Measurements from ENCODE around the gene SCAMP4. TPM values are rescaled to one million over a fixed set of nuclear protein-coding genes. Genes with fewer than 3 reads are reported as not detected.

Gene SCAMP4
- total RNA-seq, 1 experiment from 2014 or later: 28.0 TPM

GRCh38 chr19:1944916-1945561, 39.8 kb downstream of the SCAMP4 start:
- in situ Hi-C loops (cut with HindIII; ENCODE audit: low pct_unique_long_range_greater_than_20kb, low sequenced_read_pairs): no loop called here
- DNase-seq (ENCODE audit: low read depth): no peak

- in situ Hi-C loops (cut with HindIII; ENCODE audit: low pct_unique_long_range_greater_than_20kb, low sequenced_read_pairs): no loop called here
- DNase-seq (ENCODE audit: low read depth): no peak
These were observed 40.7 kb downstream of the SCAMP4 start for GRCh38 chr19:1945899-1946298.

GRCh38 chr19:1947651-1948209, 42.5 kb downstream of the SCAMP4 start:
- in situ Hi-C loops (cut with HindIII; ENCODE audit: low pct_unique_long_range_greater_than_20kb, low sequenced_read_pairs): no loop called here
- DNase-seq (ENCODE audit: low read depth): no peak

- in situ Hi-C loops (cut with HindIII; ENCODE audit: low pct_unique_long_range_greater_than_20kb, low sequenced_read_pairs): no loop called here
These were observed 44.3 kb downstream of the SCAMP4 start for GRCh38 chr19:1949304-1950101.

GRCh38 chr19:1950640-1951039, 45.4 kb downstream of the SCAMP4 start:
- no peak for DNase-seq (ENCODE audit: low read depth)
- in situ Hi-C loops (cut with HindIII; ENCODE audit: low pct_unique_long_range_greater_than_20kb, low sequenced_read_pairs): no loop called here

More at GRCh38 chr19:1949304-1950101, 44.3 kb downstream of the SCAMP4 start:
- DNase-seq (ENCODE audit: low read depth): no peak

- in situ Hi-C loops (cut with HindIII; ENCODE audit: low pct_unique_long_range_greater_than_20kb, low sequenced_read_pairs): no loop called here
- no peak for DNase-seq (ENCODE audit: low read depth)
These were observed 47.4 kb downstream of the SCAMP4 start for GRCh38 chr19:1952635-1953034.

GRCh38 chr19:1953037-1953436, 47.8 kb downstream of the SCAMP4 start:
- in situ Hi-C loops (cut with HindIII; ENCODE audit: low pct_unique_long_range_greater_than_20kb, low sequenced_read_pairs): no loop called here

GRCh38 chr19:1953441-1954094, 48.4 kb downstream of the SCAMP4 start:
- in situ Hi-C loops (cut with HindIII; ENCODE audit: low pct_unique_long_range_greater_than_20kb, low sequenced_read_pairs): no loop called here
- DNase-seq (ENCODE audit: low read depth): no peak

More at GRCh38 chr19:1953037-1953436, 47.8 kb downstream of the SCAMP4 start:
- DNase-seq (ENCODE audit: low read depth): no peak

GRCh38 chr19:1954532-1954933, 49.3 kb downstream of the SCAMP4 start:
- in situ Hi-C loops (cut with HindIII; ENCODE audit: low pct_unique_long_range_greater_than_20kb, low sequenced_read_pairs): no loop called here

GRCh38 chr19:1955171-1956121, 50.2 kb downstream of the SCAMP4 start:
- DNase-seq (ENCODE audit: low read depth): no peak
- in situ Hi-C loops (cut with HindIII; ENCODE audit: low pct_unique_long_range_greater_than_20kb, low sequenced_read_pairs): no loop called here

More at GRCh38 chr19:1954532-1954933, 49.3 kb downstream of the SCAMP4 start:
- no peak for DNase-seq (ENCODE audit: low read depth)

- in situ Hi-C loops (cut with HindIII; ENCODE audit: low pct_unique_long_range_greater_than_20kb, low sequenced_read_pairs): no loop called here
- no peak for DNase-seq (ENCODE audit: low read depth)
These were observed 50.9 kb downstream of the SCAMP4 start for GRCh38 chr19:1956122-1956494.

- in situ Hi-C loops (cut with HindIII; ENCODE audit: low pct_unique_long_range_greater_than_20kb, low sequenced_read_pairs): no loop called here
- DNase-seq (ENCODE audit: low read depth): no peak
These were observed 51.8 kb downstream of the SCAMP4 start for GRCh38 chr19:1956868-1957492.

- in situ Hi-C loops (cut with HindIII; ENCODE audit: low pct_unique_long_range_greater_than_20kb, low sequenced_read_pairs): no loop called here
- no peak for DNase-seq (ENCODE audit: low read depth)
These were observed 52.5 kb downstream of the SCAMP4 start for GRCh38 chr19:1957562-1958248.

GRCh38 chr19:1959928-1960589, 54.9 kb downstream of the SCAMP4 start:
- in situ Hi-C loops (cut with HindIII; ENCODE audit: low pct_unique_long_range_greater_than_20kb, low sequenced_read_pairs): no loop called here

GRCh38 chr19:1961000-1961883, 56.0 kb downstream of the SCAMP4 start:
- in situ Hi-C loops (cut with HindIII; ENCODE audit: low pct_unique_long_range_greater_than_20kb, low sequenced_read_pairs): no loop called here
- no peak for DNase-seq (ENCODE audit: low read depth)

More at GRCh38 chr19:1959928-1960589, 54.9 kb downstream of the SCAMP4 start:
- DNase-seq (ENCODE audit: low read depth): no peak

GRCh38 chr19:1962674-1963073, 57.5 kb downstream of the SCAMP4 start:
- in situ Hi-C loops (cut with HindIII; ENCODE audit: low pct_unique_long_range_greater_than_20kb, low sequenced_read_pairs): no loop called here
- DNase-seq (ENCODE audit: low read depth): no peak

Measured in Caki2 (cell line).